A549 treated with dexamethasone at 1 μM for 4 hours (cell line): ENCODE data around the gene PCGF3. TPM values are rescaled to one million over a fixed set of nuclear protein-coding genes. Genes with fewer than 3 reads are reported as not detected.

Source experiments
- total RNA-seq: library from RNA; stranded (reverse); fragments of 200-300 nt; extraction: Qiagen RNA extraction; gene quantifications from 5 replicates; pipeline ENCODE4 v1.2.3, GENCODE V29; 2022

PCGF3 gene, protein sequence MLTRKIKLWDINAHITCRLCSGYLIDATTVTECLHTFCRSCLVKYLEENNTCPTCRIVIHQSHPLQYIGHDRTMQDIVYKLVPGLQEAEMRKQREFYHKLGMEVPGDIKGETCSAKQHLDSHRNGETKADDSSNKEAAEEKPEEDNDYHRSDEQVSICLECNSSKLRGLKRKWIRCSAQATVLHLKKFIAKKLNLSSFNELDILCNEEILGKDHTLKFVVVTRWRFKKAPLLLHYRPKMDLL
- total RNA-seq: 16.3 to 20.7 TPM (median 19.4 TPM) in 5 replicates

DNA sequence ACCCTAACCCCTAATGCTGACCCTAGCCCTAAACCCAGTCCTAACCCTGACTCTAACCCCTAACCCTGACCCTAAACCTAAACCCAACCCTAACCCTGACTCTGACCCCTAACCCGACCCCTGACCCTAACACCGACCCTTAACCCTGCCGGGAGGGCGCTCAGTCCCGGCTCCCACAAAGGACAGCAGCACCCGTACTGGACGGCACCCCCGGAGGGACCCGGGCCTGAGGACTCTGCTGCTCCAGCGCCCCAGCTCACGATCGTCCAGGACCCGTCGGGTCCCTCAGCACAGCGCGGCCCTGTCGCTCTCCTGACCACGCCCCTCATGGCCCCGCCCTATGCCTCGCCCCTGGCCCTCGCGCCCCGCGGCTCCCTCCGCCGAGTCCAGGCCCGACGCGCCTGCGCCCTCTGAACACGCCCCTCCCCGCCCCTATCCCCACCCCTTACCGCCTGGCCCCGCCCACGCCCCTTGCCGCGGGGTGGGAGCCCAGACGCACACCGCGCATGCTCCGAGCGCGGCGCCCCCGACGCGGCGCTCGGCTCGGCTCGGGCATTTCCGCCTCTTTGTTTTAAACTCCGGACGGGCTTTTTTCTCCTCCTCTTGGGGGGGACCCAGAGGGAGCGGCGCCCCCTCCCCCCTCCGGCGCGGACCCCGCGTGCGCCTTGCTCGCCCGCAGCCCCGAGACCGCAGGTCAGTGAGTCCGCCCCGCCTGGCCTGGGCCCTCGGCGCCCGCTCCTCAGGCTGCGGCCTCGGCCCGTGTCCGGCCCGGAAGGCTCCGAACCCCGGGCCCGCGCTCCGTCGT, at the start of gene PCGF3:
Gene PCGF3, plus strand, starts transcription at position 555 of the 805 bp plus-strand sequence. CDS start 27,849 bp downstream, outside the sequence.

GRCh38 chr4:674172-675035, 31.2 kb upstream of the PCGF3 start, which contains the start of the genes ATP5ME and MYL5:
Gene ATP5ME, minus strand, starts transcription at chr4:674276. Its CDS starts 29 bp downstream, at chr4:674247.
Gene MYL5, plus strand, starts transcription at chr4:674542. Its CDS starts 3,485 bp downstream, at chr4:678027.

GRCh38 chr4:688854-689681, 16.6 kb upstream of the PCGF3 start, which contains the start of gene SLC49A3:
Gene SLC49A3, minus strand, starts transcription at chr4:689151. Its CDS starts 24 bp downstream, at chr4:689127.

Other genes starting within 250 kb of the PCGF3 start
- gene ZNF721, start 206.7 kb upstream of the PCGF3 start, total RNA-seq: 11.3 to 21.3 TPM (median 13.0 TPM) in 5 replicates
- 18.1 to 25.9 TPM (median 23.7 TPM) in 5 replicates for gene PIGG, start 206.6 kb upstream of the PCGF3 start, total RNA-seq
- not detected in 5 replicates for gene TMEM271, start 129.5 kb upstream of the PCGF3 start, total RNA-seq
- gene PDE6B, start 80.3 kb upstream of the PCGF3 start, total RNA-seq: not detected in 5 replicates
- gene ATP5ME, start 31.6 kb upstream of the PCGF3 start, total RNA-seq: 332 to 539 TPM (median 360 TPM) in 5 replicates
- 8.1 to 12.3 TPM (median 9.7 TPM) in 5 replicates for gene MYL5, start 31.3 kb upstream of the PCGF3 start, total RNA-seq
- 0.09 to 0.25 TPM (median 0.13 TPM) in 5 replicates for gene SLC49A3, start 16.7 kb upstream of the PCGF3 start, total RNA-seq
- gene CPLX1, start 120.3 kb downstream of the PCGF3 start, total RNA-seq: 0.28 to 0.90 TPM (median 0.47 TPM) in 5 replicates
- 31.3 to 51.7 TPM (median 47.9 TPM) in 5 replicates for gene GAK, start 226.5 kb downstream of the PCGF3 start, total RNA-seq
- 9.0 to 12.8 TPM (median 10.7 TPM) in 5 replicates for gene TMEM175, start 226.6 kb downstream of the PCGF3 start, total RNA-seq